Stimulated activated CD8-positive, alpha-beta memory T cell treated with anti-CD3 and anti-CD28 coated beads, Interleukin-7, amount 100 ng/mL, for 24 hours (primary cell): ENCODE measurements around the gene SNAI3.

ENCODE experiments used
- DNase-seq: peaks from one replicate; pipeline ENCODE4 v3.0.0-alpha.2; 2020; ENCODE audit warnings: low read depth

Gene SNAI3

DNA sequence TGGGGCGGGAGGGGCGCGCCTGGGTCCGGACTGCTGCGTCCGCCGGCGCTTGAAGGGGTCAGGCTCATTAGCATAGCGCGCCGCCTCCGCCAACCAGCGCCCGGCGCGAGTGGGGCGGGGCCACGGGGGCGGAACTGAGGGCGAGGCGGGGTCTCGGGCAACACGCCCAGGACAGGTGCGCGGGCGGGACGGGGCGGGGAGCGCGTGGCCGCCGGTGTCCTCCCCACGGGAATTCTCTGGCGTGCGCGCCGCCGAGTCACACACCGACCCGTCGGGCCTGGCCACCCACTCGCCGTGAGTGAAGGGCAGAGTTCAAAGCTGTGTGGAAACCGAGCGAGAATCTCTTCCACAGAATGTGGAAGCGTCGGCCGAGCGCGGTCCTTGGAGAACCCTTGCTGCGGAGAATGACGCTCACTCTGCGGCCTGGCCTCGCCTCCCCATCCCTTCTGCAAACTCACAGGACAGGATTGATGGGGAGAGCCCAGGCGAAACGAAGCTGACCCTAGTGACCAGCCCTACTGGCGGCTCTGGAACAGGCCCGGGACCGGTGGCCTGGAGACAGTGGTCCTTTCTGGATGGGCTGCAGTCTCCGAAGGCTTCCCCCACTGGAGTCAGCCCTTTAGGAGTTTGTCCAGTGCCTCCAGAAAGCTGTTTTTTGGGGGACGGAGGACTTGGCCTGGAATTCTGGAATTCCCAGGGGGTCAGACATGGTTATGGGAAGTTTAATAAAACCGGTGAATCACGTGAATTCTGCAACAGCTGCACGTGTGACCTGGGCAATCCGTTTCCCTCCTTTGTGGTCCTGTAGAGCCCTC lies at the start of gene SNAI3:
TSS of gene SNAI3 (minus strand) at position 69 of the 815 bp plus-strand sequence. CDS start 101 bp downstream, outside the sequence.
- peak; percentile 70 for DNase-seq

DNA sequence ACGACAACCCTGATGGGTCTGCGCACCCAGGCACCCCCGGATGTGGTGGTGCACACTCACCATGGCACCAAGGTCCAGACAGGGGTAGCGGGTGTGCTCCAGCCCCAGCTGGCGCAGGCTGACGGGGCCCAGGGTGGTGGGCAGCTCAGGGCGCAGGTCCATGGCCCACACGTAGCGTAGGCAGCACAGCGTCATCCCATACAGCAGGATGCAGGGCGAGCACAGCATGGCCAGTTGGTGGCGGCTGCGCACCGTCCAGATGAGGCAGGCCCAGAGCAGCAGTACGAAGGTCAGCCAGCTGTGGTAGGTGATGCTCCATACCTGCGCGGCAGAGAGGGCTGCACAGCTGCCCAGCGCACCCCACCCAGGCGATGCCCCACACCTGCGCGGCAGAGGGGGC lies 49.8 kb upstream of the SNAI3 start:
- no peak for DNase-seq

DNA sequence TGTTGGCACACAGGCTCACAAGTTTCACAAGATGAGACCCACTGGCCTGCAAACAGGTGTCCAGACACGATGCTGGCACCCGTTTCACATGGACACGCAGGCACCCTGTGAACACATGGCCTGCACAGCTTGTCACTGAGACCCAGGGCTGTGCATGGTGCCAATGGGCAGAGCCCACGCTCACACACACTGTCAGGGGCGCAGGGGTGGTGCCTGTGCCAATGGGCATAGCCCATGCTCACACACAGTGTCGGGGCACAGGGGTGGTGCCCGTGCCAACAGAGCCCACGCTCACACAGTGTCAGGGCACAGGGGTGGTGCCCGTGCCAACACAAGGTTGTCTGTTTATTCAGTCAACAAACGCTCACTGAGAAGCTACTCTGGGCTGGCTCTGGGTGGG lies 49.3 kb upstream of the SNAI3 start:
- DNase-seq = no peak

DNA sequence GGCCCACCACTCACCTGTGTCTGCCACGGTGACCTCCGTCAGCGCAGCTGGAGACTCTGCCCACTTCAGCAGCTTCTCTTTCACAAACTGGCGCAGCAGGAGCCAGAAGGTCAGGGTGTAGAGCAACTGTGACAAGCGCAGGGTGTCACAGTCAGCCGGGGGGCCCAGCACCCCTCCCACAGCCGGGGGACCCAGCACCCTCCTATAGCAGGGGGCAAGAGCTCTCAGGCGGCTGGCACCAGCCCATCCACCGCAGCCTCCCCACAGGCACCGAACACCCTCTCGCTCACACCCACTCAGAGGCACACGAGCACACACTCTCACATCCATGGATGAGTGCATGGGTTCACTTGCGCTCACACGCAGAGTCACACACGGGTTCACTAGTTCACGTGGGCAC lies 48.8 kb upstream of the SNAI3 start:
- no peak for DNase-seq

DNA sequence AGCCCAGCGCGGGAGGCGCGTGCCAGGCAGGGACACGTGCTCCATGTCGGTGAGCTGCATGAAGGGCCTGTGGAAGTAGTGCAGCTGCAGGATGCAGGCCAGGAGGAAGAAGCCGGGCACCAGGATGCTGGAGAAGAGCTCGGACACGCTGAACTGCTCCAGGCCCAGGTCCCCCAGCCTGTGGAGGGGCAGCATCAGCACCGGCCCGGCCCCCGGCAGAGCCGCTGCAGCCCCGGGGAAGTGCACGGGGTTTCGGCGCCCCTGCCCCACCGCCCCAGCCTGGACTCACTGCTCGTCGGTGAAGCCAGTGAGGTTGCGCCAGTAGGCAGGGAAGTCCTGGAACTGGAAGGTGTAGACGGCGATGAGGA lies 48.0 kb upstream of the SNAI3 start:
- DNase-seq = no peak

DNA sequence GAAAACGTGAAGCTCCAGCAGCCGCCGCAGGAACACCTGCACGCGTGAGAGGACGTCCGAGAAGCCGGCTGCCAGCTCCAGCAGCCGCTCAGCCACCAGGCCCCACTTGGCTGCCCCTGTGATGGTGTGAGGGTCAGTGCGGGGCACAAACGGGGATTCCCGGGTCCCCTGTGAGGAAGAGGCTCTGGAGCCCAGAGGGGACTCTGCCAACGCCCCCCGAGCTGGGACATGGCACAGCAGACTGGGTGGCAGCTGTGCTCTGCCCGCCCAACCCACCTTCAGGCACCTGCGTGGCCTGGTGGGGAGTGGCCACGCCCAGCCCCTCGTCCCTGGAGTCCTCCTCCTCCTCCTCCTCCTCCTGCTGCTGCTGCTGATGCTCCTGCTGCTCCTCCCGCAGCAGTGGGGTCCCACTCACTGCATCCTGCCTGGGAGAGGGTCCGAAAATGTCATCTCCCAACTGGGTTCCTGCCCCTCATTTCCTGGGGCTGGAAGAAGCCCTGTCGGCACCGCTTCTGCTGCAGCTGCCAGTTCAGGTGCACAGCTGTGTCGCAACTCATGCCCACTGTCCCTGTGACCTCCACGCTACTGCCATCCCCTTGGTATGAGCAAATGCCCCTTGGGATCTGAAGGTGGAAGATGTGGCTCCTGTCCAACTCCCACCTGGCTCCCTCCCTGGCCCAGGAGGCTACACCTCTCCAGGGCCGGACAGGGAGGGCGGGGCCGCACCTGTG lies 47.5 kb upstream of the SNAI3 start:
- no peak for DNase-seq

DNA sequence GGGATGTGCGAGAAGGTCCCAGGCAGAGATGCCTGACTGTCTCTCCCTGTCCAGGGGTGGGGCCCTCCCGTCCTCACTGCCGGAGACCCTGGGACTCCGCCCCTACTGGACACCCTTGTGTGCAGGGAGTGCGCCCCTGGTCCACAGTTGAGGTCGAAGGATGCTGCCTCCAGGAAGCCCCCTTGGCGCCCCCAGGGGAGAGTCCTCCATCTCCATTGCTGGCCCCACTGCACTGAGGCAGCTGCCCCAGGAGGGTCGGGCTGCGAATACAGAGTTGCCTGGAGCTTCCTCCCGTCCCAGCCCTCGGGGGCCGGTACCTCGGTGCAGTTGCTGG lies 46.6 kb upstream of the SNAI3 start:
- DNase-seq = no peak

DNA sequence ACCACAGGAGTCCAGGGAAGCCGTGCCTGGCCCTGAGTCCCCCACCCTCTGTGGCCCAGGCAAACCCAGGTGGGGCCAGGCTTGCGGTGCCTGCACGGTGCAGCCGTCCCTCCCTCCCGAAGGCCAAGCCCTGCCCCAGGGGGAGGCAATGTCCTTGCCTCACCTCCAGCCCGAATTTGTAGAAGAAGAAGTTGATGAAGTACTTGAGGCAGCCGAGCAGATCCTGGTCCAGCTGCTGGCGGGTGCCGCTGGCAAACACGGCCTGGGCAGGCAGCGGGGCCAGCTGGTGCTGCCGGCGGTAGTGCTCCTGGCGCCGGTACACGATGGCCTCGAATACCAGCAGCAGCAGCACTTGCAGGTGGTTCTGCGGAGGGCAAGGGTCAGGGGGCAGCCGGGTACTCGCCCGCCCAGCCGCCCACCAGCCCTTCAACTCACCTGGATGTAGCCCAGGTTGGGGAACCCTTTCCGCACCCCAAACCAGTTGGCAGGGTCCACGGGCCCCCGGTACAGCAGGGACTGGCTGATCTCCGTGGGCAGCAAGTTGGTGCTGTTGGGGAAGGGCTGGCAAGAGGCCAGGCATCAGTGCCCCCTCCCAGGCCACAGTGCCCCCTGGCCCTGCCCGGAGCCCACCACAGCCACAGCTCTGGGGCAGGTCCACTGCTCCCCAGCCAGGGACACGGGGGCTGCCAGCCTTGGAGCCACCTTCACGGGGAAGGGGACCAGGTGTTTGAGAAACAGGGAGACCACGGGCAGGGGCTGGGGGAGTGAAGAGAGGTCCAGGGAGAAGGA lies 46.1 kb upstream of the SNAI3 start:
- DNase-seq = no peak

DNA sequence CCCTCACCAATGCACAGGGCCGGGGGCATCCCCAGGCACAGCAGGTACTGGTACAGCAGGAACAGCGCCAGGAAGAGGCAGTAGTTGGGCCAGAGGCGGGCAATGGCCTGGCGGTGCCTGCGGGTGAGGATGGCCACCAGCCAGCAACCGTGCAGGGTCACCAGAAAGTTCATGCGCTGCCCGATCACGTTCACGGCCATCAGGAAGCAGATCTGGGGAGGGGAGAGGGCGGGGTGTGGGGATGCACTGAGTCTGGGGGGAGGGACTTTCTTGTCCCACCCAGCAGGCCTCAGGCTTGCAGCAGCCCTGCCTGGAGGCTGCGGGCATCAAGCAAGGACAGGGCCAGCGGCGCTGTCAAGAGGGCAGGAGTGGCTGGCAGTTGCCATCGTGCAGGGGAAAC lies 45.4 kb upstream of the SNAI3 start:
- DNase-seq = no peak

DNA sequence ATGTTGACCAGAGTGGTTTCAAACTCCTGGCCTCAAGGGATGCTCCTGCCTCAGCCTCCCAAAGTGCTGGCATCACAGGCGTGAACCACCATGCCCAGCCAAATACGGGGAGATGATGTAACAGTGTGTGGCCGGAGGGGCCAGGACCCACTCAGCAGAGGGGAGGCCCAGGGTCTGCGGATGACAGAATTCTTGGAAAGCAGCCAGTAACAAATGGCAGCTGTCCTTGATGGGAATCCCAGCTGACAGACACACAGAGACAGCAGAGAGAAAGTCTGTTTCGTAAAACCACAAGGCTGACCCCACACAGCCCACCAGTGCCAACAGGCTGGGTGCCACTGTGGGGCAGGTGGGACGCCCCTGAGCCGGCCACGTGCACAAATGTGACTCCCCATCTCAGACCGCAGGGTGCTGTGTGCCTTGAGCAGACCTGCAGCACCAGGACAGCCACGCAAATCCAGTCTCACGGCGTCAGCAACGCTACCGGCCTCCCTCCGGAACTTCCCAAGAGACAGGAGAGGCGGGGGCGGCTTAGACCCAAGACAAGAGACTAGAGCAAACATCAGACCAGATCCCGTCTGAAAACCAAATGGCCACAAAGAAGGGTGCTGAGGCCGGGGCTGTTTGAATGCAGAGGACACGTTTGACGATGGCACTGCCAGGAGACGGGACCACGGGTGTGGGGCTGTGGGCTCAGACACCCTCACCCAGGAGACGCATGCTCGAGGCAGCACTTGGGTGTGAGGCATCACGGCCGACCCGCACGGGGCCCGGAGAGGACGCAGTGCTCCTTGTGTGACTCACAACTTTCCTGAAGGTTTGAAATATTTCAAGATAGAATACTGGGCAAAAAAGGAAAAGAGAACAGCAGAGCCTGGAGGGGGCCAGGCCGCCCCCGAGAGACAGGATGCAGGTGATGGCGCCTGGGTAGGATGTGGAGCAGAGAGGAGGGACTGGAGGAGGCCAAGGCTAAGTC lies 44.6 kb upstream of the SNAI3 start:
- DNase-seq = no peak

DNA sequence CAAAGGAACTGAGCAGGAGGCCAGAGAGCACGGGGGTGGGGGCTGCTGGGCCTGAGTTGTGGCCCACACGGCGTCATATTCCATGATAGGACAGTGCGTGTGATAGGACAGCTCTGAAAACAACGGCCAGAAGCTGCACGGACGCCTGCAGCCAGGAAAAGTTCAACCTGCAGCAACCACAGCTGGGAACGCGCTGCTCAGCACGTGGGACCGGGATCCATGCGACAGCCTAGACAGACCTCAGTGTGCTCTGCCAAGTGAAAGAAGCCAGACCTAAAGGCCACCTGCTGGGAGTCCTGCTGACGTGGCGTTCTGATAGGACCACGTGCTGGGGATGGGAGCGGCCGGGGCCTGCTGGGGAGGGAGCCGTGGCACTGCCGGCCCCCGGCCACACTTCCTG lies 41.6 kb upstream of the SNAI3 start:
- no peak for DNase-seq

DNA sequence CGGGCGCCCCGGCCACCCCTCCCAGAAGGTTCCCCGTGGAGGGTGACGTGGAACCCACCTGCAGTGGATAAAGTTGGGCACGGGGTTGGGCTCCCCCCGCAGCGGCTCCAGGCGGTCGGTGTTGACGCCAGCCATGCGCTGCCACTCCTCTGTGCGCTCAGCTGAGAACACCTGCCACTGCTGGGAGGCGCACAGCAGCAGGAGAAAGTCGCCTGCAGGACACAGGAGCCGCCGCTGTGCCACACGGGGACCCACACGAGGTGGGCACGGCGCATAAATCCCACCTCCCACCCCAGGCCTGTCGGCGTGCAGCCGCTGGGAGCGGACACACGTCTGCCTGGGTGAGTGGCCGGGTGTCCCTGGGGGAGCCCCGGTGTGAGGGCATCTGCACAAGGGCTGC lies 40.7 kb upstream of the SNAI3 start:
- no peak for DNase-seq

DNA sequence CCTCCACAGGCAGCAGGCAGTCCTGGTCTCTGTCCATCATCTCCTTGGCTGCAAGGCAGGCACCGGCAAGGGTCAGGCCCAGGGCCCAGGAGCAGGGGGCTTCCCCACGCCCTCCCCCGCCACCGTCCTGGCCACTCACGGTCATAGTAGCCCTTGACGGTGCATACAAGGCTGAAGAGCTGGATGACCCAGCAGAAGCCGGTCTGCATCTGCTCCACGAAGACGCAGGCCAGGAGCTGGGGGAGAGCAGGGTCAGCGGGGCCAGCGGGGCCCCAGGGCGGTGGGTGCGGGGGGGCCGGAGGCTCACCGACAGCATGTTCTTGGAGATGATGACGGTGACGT lies 40.1 kb upstream of the SNAI3 start:
- no peak for DNase-seq

DNA sequence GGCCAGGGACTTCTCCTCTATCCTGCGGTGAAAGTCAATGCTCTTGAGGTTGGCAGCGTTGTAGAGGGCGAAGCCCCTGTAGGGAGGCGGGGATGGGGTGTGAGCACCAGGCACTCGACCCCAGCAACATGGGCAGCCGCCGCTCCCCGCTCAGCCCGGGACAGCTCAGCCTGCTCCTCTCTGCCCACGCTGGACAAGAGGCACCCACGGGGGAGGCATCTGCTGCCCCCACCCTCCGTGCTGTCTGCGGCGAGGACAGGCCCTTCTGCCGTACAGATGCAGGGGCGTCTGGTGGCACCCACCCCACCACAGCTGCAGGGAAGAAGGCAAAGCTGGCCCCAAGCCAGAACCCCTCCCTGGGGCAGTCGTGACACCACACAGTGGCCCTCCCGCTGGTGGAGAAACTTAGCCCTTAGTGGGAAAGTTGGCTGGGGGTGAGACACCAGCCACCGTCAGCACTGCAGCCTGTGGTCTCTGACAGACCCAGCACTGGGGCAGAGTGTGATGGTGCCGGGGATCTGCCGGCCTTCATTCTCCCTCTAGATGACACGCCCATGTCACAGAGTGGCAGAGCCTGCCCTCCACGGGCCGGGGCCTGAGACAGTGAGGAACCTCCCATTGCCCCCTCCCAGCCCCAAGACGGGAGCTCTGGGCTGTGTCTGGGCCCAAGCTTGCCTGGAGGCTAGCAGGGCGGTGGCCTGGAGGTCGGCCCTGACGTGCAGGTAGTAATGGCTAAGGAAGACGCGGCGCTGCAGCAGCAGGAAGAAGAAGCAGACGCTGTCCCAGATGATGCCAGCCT lies 39.5 kb upstream of the SNAI3 start:
- no peak for DNase-seq

DNA sequence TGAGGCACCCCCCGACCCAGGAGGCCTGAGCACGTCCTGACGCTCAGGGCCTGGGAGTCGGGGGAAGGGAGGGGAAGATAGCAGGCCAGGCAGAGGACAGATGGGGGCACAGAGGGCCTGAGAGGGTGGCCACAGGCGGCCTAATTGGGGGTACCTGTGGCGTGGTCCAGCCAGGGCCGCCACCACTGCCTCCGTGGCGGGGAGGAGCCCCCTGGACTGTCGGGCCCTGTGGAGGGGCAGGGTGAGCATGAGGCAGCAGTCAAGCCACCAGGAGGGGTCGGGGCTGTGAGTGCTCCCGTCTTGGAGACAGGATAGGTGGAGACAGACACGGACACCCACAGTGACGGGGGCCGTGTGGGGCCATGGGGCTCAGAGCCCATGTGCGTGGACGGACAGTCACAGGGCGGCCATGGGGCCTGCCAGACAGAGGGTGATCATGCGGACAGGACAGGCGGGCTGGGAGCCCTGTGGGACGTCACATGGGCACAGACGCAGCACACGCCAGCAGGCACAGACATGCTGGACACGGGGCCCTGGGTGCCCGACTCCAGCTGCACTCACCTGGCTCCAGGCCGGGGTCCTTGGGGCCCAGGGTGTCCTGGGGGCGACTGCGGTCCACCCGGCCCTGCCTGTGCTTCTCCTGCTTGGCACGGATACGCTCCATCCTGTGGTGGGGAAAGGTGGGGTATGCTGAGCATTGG lies 38.7 kb upstream of the SNAI3 start:
- no peak for DNase-seq

DNA sequence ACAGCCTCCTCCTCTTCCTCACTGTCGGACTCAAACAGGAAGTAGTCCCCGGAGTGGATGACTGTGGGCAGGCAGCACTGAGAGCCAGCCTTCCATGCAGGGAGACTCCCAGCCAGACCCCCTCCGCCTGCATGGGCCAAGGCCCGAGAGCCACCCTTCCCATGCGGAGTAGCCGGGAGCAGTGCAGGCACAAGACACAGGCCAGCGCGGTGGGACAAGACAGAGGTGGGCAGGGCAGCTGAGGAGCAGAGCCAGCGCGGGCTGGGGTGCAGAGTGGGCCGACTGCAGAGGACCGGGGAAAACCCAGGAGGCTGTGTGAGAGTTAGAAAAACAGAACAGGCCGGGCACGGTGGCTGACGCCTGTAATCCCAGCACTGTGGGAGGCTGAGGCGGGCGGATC lies 37.6 kb upstream of the SNAI3 start:
- DNase-seq = no peak

DNA sequence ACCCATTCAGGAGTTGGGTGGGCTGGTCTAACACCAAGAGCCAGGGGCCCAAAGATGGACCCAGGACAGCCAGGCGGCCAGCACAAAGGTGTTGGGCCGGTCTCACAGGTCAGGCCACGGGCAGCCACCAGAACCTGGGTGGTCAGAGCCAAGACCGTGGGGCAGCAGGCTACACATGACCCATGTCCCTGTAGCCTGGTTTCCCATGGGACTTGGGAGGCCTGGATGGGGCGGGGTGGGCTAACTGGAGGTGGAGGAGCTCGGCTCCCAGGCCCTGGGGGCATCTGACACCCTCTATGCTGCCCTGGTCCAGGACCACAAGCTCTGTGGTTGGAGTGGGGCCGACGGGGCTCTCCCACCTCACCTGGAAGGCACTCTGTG lies 37.2 kb upstream of the SNAI3 start:
- DNase-seq = no peak

DNA sequence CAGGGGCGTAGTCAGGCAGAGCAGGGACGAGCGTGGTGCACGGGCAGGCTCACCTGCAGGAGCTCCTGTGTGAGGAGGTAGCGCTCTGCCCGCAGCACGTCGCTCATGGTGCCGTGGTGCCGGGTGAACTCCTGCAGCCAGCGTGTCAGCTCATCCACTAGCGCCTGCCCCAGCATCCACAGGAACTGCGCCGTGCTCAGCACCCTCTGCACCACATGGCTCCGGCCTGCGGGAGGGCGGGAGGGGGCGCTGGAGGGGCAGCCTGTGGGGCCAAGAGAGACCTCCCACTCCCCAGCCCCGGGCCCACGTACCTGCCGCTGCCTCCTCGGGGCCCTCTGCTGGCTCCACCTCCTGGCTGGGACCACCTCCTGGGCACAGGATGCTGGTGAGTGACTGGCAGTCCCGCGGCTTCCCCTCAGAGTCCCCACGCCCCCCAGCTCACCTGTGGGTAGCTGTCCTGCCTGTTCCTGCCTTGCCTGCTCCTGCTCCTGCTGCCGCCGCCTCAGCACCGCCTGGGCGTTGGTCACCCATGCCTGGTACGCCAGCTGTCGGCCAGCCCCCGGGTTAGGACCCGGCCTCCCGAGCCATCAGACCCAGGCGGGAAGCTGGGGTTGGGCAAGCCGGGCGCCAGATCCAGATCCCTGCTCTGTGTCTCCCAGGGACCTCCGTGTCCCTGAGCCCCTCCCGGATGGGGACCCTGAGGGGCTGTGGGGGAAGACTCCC lies 36.6 kb upstream of the SNAI3 start:
- DNase-seq = no peak

DNA sequence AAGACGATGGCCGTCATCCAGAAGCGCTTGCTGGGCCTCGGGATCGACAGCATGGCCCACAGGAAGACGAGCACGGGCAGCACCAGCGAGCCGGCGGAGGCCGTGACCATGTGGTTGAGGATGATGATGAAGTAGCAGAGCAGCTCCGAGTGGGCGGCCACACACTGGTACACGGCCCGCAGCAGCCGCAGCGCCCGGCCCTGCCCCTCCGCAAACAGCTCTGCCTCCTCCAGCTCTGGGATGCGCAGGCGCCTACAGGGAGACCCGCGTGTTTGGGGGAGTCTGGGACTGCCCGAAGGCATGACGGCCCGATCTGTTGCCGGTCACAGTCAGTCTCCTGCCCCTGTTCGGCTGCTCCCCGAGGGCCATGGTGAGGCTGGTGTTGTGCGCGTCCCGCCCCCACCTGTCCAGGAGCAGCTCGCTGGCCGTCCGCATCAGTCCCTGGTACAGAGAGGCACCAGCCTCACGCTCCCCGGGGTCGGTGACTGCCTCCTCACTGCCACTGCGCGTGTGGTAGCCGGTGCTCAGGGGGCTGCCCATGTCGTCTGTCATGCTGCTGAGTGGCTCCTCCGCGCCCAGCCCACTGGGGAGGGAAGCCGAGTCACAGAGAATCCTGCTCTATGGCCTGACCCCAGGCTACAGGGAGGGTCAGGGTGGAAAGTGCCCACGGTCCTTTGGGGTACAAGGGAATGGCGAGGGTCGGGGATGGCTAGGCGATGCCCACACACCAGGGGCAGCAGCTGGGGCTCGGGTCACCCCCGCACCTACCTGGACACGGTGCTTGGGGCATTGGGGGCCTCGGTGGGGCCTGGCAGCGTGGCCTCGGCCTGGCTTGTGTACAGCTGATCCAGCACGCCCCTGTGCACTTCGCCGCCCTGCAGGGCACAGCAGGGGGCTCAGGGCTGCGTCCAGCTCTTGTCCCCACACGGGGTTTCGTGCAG lies 35.8 kb upstream of the SNAI3 start:
- DNase-seq = no peak
